GM19463 (cell line): ENCODE results near the gene EXOSC1.
A peak's percentile ranks its signal among the peaks of the same experiment; 100 is the strongest.
"Not testable (repeated sequence)": the region's sequence is repeated elsewhere in the genome, so short reads cannot be mapped to it uniquely, and the experiment has no call there.

Source experiments
- ATAC-seq: cut with Tn5 transposase; IDR thresholded peaks from one replicate; pipeline ENCODE4 v1.9.1; 2021; ENCODE audit warnings: mild to moderate bottlenecking, moderate library complexity; ENCODE audit not compliant: unreplicated experiment

Gene EXOSC1

DNA sequence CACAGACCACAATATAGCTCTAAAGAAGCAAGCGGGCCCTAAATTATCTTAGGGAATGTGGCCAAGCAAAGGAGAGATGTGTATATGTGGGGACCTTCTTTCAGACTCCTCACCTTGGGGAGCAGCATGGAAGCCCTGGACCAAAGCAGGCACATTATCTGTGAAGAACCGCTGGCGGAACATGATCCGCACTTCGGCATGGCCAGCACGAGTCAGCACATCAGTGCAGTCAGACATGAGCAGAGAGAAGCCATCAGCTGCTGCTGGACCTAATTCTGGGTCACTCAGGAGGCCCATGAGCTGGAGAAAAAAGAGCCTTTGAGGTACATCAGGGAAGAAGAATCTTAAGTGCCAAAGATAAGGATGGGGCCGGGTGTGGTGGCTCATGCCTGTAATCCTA lies 14.1 kb upstream of the EXOSC1 start:
- no peak for ATAC-seq

DNA sequence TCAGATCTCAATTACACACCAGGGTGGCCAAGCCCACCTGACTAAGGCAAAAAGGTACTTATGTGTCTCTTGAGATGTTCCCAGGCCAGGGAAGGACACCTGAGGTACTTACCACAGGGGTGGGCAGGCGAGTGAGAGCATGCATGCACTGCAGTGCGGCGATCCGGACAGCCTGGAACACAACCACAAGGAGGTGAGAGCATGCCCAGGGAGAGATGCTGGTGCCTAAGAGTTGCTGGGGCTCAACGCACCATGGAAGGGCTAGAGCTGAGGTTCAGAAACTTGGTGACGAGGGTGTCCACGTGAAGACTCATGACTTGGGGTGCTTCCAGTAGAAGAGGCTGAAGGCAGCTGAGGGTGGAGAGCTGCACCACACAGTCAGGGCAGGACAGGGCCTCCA lies 13.3 kb upstream of the EXOSC1 start:
- no peak for ATAC-seq

DNA sequence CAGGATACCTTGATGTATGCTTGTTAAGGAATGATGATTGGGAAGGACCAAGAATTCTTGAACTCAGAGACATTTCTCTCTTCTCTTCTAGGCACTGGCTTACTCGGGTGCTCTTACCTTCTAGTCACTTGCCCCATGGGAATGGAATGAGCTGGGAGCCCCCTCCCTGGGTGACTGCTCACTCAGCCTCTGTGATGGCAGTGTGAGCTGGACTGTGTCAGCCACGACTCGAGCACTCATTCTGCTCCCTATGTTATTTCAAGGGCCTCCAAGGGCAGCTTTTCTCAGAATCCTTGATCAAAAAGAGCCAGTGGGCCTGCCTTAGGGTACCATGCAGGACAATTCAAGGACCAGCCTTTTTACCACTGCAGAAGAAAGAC lies 10.9 kb upstream of the EXOSC1 start:
- ATAC-seq: no peak

DNA sequence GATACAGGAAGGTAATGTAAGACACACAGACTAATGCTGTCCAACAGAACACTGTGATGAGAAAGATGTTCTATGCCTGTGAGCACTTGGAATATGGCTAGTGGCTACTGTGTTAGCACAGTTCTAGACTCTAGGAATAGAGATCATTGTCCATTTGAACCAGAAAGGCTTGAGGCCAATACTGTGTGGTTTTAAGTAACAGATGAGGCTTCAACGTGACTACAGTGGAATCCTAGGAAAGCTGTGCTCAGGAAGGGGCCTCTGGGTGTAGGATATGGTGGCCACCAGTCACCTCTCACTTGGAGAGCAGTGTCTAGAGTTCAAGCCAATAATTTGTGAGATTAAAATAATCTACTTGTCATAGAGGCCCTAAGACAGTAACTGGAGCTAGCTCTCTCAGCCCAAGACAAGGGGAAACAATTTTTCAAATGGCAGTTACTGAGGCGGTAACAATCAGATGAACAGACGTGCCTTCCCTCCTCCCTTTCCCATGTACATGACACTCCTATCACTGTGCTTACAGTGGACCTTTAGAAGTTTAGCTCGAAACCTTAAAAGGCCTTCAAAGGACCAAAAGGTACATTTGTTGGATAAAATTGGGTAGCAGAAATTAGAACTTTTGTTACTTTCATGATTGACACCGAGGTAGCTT lies 10.4 kb upstream of the EXOSC1 start:
- ATAC-seq: no peak

DNA sequence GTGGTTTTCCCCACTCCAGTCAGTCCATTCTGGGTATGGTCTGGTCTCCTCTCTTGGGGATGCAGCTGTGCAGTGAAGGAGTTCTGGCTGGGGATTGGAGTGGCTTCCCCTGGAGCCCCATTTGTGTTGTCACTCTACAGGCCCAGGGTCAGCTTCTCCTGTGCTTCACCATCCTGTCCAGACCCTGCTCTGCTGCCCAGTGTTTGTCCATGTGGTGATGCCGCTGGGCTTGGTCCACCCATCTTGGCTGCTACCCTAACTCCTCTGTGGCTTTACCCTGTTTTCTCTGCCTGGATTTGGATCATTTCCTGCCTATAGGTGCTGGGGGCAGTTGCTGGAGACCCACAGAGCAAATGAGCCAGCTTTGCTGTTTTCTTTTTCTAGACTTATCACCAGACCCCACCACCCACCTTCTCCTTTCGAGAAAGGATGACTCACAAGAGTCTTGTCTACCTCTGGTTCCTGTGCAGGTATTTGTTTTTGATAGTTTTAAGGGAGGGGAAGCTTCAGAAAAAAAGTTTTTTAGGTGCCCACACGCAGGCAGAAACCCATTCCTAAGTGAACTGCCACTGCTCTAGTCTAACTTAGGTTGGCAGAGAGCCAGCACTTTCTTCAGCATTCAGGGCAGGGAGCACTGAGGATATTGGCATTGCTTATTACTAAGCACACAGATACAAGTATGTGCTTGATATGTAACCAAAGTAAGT lies 8.7 kb upstream of the EXOSC1 start:
- no peak for ATAC-seq

DNA sequence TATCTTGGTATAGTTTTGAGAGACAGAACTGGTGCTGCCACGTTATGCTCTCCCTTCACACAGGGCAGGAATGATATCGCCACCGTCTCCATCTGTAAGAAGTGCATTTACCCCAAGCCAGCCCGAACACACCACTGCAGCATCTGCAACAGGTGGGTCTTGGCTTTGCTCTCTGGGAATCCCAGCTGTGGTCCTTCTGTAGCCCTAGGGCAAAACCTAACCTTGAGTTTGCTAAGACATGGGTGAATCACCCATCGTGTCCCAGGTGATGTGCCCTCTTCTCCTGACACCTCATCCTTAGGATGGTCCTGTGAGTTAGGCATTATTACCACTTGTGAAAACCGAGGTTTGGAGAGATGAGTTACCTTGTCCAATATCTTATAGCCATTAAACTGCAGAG lies 6.5 kb upstream of the EXOSC1 start:
- no peak for ATAC-seq

DNA sequence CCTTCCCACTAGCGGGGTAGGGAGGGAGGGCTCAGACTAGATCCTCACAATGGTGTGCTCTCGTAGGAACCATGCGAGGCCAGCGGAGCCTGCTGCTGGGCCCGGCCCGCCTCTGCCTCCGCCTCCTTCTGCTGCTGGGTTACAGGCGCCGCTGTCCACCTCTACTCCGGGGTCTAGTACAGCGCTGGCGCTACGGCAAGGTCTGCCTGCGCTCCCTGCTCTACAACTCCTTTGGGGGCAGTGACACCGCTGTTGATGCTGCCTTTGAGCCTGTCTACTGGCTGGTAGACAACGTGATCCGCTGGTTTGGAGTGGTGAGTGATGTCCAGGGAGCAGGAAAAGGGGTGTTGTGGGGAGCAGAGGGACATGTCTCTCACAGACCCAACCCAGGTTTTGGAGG lies 5.8 kb upstream of the EXOSC1 start:
- ATAC-seq: no peak

DNA sequence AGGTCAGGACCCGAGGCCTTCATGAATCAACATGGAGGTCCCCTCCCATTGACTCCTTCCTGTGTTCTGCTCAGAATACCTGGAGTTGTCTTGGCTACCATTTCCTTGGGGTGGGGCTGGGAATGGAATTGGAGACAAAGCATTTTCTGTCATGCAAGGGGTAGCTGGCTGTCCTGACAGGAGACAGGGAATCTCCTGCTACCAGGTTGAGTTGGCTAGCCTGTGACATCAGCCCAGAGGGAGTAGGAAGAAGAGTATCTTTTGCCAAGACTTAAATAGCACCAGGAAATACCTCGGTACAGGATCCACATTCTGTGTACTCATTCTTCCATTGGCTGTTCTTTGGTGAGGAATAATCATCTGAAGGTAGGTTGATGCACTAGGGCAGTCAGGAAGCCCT lies 5.0 kb upstream of the EXOSC1 start:
- ATAC-seq: no peak

DNA sequence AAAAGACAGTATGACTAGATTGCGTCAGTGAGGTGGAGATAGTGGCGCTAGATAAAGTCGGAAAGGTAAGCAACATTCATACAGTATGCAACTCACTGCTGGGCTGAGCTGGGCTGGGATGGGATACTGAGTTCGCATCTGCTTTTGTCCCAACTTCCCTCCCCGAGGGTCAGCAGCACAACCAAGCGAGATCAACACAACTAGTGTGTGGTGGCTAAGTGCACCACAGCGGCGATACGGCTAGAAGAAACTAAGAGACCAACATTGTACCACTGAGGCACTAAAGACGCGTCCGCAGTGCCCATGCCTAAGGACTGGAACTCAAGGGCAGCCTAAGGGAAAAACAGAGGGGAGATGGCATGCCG lies 467 bp downstream of the EXOSC1 start:
- no peak for ATAC-seq

DNA sequence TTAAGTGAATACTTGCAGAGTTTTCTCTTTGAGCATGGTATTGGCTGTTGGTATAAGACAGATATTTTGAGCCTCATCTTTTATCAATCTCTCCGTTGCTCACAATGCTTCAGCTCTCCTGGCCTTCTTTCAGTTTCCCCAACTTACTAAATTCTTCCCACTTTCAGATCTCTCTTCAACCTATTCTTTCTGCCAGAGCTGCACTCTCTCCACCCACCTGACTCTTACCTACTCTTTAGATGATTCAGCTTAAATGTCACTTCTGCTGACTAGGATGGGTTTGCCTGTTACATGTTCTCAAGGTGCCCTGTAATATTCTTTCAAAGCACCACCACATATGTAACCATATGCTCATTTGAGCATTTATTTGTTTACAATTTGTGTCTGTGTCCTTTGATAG lies 1.6 kb downstream of the EXOSC1 start:
- no peak for ATAC-seq

DNA sequence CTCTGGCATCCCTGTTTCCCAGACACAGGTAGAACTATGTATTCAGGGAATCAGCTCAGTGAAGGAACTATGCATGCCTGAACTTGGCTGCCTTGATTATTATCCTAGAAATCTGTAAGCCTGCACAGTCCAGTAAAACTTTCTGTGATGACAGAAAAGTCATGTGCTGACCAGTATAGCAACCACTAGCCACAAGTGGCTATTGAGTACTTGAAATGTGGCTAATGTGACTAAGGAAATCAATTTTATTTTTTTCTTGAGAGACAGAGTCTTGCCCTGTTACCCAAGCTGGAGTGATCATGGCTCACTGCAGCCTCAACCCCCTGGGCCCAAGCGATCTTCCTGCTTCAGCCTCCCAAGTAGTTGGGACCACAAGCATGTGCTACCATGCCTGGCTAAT lies 3.5 kb downstream of the EXOSC1 start:
- no peak for ATAC-seq

DNA sequence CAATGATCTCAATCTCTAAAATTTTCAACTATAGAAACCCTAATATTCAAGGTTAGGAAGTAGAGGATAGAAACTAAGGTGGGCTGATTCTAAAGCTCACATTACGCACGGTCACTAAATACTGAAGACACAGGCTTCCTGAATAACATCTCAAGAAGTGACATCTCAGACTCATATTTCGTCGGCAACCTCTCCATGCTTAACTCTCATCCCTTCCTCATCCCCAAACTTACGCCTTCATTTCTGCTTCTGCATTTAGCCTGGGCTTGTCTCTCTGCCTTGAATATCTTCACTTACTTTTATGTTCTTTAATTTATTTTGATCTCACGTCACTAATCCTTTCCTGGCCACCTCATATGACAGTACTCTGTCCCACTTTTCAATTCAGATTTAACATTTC lies 10.6 kb downstream of the EXOSC1 start:
- no peak for ATAC-seq

DNA sequence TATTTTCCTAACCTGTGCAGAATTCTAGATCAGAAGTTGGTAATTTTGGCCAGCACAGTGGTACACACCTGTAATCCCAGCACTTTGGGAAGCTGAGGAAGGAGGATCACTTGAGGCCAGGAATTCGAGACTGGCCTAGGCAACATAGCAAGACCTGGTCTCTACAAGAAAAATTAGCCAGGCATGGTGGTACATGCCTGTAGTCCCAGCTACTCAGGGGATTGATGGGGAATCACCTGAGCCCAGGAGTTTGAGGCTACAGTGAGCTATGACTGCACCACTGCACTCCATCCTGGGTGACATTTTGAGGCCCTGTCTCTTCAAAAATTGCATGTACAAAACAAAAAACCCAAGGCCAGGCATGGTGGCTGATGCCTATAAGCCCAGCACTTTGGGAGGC lies 11.2 kb downstream of the EXOSC1 start:
- ATAC-seq: no peak

DNA sequence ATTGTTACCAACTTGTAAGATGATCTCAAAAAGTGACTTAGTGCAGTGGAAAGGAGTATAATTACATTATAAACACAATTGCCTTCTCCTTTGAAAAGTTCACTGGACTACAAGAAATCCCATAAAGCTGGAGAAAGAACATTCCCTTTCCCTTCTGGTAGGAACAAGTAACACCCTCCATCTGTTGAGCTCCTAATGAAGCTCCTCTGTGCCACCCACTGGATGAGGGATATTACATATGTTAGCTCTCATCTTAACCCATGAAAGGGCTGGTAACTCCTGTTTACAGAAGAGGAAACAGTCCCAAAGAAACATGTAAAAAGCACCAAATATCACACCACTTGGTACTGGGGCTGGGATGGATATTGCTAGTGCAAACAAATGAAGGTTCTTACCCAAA lies 11.8 kb downstream of the EXOSC1 start:
- no peak for ATAC-seq

DNA sequence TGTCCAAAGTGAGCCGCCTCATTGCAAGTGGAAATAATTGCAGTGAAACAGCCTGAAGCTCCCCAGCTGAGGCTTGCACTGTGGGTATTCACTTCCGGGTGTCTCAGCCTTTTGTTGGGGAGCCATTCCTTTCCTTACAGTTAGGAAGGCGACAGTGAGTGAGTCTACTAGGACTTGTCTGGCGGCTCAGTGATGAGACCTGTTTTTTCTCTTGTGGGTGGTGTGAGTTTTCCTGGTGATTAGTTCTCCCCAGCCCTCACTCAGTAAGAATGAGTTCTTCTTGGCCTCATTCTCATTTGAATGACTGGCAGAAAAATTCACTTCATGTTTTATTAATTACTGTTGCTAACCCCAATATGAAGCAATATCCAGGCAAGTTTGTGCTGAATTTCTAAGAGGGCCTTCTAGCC lies 17.2 kb downstream of the EXOSC1 start:
- no peak for ATAC-seq

DNA sequence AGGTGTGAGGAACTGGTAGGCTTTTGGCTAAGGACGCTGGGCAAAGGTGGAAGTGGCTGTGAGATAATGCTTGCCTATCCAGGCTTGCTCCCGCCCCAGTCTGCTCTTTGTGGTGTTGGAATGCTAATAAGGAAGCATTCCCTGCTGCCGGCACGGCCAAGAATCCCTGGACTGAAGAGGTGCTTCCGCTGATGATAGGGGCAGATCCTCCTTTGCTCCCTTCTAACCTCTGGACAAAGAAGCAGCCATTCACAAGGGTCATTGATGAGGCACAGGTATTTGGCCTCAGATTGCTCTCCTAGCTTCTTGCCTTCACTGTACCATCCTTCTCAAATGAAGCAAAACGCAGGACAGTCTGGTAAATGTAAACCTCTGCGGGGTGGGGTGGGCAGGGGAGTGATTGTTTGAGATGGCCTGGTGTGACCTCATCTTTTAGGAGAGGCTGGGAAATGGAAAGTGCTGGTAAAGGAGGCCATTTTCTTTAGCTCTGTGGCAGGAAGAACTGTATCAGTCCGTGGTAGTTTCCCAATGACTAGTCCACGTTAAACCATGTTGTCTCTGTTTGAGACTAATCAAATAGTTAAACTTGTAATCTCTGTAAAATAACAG lies 18.1 kb downstream of the EXOSC1 start:
- no peak for ATAC-seq

DNA sequence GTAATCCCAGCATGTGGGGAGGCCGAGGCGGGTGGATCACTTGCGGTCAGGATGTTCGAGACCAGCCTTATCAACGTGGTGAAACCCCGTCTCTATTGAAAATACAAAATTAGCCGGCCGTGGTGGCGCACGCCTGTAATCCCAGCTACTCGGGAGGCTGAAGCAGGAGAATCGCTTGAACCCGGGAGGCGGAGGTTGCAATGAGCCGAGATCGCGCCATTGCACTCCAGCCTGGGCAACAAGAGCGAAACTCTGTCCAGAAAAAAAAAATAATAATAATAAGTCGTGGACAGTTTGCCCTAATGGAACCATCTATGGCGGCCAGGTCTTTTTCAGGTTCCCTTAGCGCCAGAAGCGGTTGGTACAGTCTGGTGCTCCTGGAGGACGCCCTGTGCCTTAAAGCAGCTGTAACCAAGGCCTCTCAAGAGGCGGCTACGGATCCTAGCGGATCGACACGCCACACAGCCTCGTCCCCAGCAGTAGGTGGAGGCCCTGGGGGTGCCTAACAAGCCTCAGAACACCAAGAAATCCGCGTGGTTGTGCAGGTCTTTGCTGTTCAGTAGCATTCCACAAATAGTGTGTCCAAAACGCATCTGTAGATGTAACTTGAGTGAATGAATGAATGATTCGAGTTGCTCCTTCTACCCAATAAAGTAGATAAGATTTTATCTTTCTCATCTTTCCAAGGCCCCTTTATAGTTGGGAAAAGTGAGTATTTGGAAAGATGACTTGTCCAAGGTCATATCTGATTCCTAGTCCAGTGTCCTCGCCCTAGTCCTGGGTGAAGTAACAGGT lies 18.8 kb downstream of the EXOSC1 start:
- no peak for ATAC-seq

DNA sequence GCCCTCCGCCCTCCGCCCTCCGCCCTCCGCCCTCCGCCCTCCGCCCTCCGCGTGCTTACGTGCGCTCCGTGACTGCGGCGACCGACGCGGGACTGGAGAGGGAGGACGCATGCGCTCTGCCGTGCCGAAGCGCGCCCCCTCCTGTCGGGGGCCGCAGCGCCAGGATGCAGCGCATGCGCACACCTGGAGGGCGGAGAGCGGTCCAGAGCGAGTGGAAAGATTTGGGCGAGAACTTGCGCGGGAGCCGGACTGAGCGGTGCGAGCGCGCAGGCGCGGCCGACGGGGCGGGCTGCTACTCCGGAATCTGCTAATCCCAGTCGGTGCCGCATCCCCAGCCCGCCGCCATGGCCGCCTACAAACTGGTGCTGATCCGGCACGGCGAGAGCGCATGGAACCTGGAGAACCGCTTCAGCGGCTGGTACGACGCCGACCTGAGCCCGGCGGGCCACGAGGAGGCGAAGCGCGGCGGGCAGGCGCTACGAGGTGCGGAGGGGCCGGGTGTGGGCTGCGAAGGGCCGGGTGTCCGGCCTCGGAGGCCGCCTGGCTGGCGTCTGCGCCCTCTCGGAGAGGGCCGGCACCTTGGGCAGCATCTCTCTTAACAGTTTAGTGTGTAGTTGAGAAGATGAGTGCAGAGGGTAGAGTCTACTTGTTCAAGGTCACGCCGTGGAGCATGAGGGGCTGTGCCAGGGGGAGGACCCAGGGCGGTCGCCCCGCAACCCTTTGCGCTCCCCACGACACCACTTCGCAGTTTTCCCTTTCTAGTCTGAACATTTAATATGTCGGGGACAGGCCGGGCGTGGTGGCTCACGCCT lies 19.6 kb downstream of the EXOSC1 start, which contains the start of gene PGAM1:
Gene PGAM1, plus strand, starts transcription at position 228 of the 812 bp plus-strand sequence. Its CDS starts 117 bp downstream, at position 345.
- ATAC-seq: peak; percentile 80

DNA sequence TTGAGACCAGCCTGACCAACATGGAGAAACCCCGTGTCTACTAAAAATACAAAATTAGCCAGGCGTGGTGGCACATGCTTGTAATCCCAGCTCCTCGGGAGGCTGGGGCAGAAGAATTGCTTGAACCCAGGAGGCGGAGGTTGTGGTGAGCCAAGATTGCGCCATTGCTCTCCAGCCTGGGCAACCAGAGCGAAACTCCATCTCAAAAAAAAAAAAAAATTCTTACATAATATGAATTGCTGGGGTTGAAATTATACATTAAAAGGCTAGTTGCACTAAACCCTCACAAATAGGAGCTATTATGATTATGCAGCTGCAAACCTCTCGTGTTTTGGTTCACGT lies 22.1 kb downstream of the EXOSC1 start:
- not testable (repeated sequence) for ATAC-seq

DNA sequence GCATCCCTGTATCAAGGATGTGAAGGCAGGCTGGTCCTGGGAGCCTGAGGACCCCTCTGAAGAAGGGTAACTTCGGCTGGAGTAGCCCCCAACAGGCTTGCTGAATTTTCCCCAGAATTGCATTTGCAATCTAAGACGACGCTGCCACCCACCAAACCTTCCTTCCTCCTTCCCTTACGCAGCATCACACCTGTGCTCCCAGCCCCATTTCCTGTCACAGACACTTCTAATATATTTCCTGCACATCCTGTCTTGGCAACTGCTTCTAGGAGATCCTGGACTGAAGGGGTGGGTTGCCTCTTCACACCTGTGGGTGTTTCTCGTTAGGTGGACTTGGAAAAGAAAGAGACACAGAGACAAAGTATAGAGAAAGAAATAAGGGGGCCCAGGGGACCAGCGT lies 29.2 kb downstream of the EXOSC1 start:
- no peak for ATAC-seq

DNA sequence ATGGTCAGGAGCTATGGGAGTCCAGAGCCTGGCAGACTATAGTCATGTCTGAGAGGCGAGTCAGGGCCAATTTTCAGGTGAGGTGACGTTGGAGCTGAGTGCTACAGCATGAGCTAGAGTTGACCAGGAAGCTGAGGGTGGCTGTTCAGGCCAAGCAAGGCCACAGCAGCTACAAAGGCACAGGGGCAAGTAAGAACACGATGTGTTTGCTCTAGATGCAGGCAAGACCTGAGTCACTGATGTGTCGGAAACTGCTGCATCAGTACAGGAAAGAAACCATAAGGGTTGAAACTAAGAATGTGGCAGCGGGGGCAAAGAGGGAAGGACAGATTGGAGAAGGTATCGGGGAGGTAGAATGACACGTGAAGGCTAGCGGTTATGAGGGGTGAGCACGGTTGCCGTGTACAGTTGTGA lies 32.9 kb downstream of the EXOSC1 start:
- peak; percentile 82 for ATAC-seq
